ENCODE results near the gene DNM3.

DNM3 gene

DNA sequence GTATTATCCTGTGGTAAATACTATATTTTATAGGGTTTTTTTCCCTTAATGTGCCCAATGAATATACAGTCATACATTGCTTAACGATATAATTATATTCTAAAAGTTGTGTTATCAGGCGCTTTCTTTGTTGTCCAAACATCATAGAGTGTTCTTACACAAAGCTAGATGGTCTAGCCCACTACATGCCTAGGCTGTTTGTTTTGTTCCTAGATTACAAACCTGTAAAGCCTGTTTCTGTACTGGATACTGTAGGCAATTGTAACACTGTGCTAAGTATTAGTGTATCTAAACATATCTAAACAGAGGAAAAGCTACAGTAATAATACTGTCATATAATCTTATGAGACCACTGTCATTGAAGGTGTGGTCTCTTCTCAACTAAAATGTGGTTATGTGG lies 336.6 kb downstream of the DNM3 start:
- H3K27me3 ChIP-seq (ENCODE audit: insufficient read depth, poor library complexity, severe bottlenecking): no peaks in the 10 kb centered on the region
- H3K27ac ChIP-seq (ENCODE audit: poor library complexity, severe bottlenecking): no peak overlapping the region
- DNase-seq (ENCODE audit: low spot score) (no peak), ATAC-seq (ENCODE audit: low read depth) (no peak)
- TF ChIP-seq, protein P1, sequence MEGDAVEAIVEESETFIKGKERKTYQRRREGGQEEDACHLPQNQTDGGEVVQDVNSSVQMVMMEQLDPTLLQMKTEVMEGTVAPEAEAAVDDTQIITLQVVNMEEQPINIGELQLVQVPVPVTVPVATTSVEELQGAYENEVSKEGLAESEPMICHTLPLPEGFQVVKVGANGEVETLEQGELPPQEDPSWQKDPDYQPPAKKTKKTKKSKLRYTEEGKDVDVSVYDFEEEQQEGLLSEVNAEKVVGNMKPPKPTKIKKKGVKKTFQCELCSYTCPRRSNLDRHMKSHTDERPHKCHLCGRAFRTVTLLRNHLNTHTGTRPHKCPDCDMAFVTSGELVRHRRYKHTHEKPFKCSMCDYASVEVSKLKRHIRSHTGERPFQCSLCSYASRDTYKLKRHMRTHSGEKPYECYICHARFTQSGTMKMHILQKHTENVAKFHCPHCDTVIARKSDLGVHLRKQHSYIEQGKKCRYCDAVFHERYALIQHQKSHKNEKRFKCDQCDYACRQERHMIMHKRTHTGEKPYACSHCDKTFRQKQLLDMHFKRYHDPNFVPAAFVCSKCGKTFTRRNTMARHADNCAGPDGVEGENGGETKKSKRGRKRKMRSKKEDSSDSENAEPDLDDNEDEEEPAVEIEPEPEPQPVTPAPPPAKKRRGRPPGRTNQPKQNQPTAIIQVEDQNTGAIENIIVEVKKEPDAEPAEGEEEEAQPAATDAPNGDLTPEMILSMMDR (IDR thresholded peaks at IDR 0.05; ENCODE audit: poor library complexity, severe bottlenecking): no peak
- H3K4me3 ChIP-seq (ENCODE audit: severe bottlenecking): no peak overlapping the region
- H3K36me3 ChIP-seq (ENCODE audit: low read depth): no peaks in the 10 kb centered on the region
- H3K4me1 ChIP-seq (ENCODE audit: insufficient read depth, poor library complexity, severe bottlenecking): peaks cover 11% of the 10 kb centered on the region
- H3K9me3 ChIP-seq (ENCODE audit: severe bottlenecking): no peaks in the 10 kb centered on the region

DNA sequence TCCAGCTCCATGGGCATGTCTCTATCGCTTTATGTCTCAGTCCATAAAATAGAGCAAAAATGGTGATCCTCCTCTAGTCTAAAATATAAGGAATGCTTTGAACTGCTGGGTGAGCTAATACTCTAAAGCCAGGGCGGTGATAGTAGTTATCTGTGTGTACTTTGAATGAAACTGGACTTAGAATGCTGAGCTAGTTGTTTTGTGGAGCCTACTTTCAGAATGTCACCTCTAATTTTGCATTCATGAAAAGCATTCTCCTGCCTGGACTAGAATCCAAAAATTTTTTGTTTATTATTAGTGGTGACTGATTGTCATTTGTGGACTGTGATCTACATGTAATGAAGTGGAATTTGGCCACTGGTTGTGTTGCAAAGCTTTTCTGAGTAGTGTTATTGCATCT lies 337.6 kb downstream of the DNM3 start:
- Histone ChIP-seq H3K9me3 (ENCODE audit: severe bottlenecking) (no peaks in the 10 kb centered on the region), H3K36me3 (ENCODE audit: low read depth) (no peaks in the 10 kb centered on the region), H3K27me3 (ENCODE audit: insufficient read depth, poor library complexity, severe bottlenecking) (no peaks in the 10 kb centered on the region), H3K27ac (ENCODE audit: poor library complexity, severe bottlenecking) (no peak overlapping the region), H3K4me3 (ENCODE audit: severe bottlenecking) (no peak overlapping the region), H3K4me1 (ENCODE audit: insufficient read depth, poor library complexity, severe bottlenecking) (peaks cover 11% of the 10 kb centered on the region)
- TF ChIP-seq, protein P1 (IDR thresholded peaks at IDR 0.05; ENCODE audit: poor library complexity, severe bottlenecking): no peak
- ATAC-seq (ENCODE audit: low read depth): no peak
- DNase-seq (ENCODE audit: low spot score): no peak

DNA sequence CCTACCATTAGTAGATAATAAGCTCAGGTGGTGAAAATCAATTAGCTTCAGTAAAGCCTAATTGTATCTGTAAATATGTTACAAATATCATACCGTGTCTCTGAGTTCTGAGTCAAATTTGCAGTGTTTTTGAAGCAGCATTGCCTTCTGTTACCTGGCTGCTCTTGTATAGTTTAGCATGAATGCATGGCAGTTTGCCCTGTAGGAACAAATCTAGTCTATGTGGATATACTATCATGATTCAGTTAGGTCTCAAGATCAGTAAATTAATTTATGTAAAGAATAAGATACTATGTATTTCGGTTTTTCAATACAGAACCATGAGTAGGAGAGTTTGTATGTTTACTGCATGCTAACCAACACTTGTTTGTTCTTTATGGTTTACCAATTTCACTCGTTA lies 338.6 kb downstream of the DNM3 start:
- no peak for DNase-seq (ENCODE audit: low spot score)
- H3K27ac ChIP-seq (ENCODE audit: poor library complexity, severe bottlenecking): no peak overlapping the region
- no peak overlapping the region for H3K4me3 ChIP-seq (ENCODE audit: severe bottlenecking)
- H3K36me3 ChIP-seq (ENCODE audit: low read depth): no peaks in the 10 kb centered on the region
- no peaks in the 10 kb centered on the region for H3K27me3 ChIP-seq (ENCODE audit: insufficient read depth, poor library complexity, severe bottlenecking)
- H3K9me3 ChIP-seq (ENCODE audit: severe bottlenecking): no peaks in the 10 kb centered on the region
- peaks cover 11% of the 10 kb centered on the region for H3K4me1 ChIP-seq (ENCODE audit: insufficient read depth, poor library complexity, severe bottlenecking)
- TF ChIP-seq, protein P1 (IDR thresholded peaks at IDR 0.05; ENCODE audit: poor library complexity, severe bottlenecking): no peak
- ATAC-seq (ENCODE audit: low read depth): no peak

DNA sequence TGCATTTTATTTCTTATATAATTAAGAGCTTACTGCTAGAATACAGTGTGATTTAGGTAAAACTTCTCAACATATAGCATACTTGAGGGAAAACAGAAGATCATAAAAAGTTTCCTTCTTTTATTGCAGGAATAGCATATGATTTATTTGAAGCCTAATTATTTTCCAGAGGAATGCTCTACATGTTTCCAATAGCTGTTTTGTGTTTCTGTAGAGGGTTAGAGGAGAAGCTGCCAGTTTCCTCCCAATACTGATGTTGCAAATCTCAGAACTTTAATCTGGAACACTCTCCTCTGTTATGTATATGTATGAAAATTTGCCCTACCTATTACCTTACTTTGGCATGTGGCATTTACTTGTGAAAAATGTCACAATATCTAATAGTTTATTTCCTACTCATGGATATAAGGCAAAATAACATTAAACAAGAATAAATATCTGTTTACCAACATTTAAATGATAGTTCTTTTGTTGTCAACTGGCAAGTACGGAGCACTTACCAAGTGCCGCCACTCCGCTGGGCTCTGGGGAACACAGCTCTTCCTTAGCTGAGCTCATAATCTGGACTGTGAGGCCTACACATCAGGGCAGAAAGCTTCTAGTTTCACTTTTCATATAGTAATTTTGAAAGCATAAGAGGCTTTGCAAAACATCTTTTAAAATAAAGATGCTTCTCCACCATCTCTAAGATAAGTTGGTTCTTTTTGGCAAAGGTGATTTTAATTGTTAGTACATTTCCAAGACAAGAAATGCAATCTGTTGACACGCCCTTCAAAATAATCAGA lies 339.4 kb downstream of the DNM3 start:
- TF ChIP-seq, protein P1 (IDR thresholded peaks at IDR 0.05; ENCODE audit: poor library complexity, severe bottlenecking): no peak
- DNase-seq (ENCODE audit: low spot score): no peak
- H3K36me3 ChIP-seq (ENCODE audit: low read depth): no peaks in the 10 kb centered on the region
- no peaks in the 10 kb centered on the region for H3K9me3 ChIP-seq (ENCODE audit: severe bottlenecking)
- H3K27me3 ChIP-seq (ENCODE audit: insufficient read depth, poor library complexity, severe bottlenecking): no peaks in the 10 kb centered on the region
- H3K27ac ChIP-seq (ENCODE audit: poor library complexity, severe bottlenecking): peak overlapping the region; percentile 51
- ATAC-seq (ENCODE audit: low read depth): peak; percentile 42; the same call in 1 of the 3 replicates
- H3K4me1 ChIP-seq (ENCODE audit: insufficient read depth, poor library complexity, severe bottlenecking): peaks cover 11% of the 10 kb centered on the region
- no peak overlapping the region for H3K4me3 ChIP-seq (ENCODE audit: severe bottlenecking)

DNA sequence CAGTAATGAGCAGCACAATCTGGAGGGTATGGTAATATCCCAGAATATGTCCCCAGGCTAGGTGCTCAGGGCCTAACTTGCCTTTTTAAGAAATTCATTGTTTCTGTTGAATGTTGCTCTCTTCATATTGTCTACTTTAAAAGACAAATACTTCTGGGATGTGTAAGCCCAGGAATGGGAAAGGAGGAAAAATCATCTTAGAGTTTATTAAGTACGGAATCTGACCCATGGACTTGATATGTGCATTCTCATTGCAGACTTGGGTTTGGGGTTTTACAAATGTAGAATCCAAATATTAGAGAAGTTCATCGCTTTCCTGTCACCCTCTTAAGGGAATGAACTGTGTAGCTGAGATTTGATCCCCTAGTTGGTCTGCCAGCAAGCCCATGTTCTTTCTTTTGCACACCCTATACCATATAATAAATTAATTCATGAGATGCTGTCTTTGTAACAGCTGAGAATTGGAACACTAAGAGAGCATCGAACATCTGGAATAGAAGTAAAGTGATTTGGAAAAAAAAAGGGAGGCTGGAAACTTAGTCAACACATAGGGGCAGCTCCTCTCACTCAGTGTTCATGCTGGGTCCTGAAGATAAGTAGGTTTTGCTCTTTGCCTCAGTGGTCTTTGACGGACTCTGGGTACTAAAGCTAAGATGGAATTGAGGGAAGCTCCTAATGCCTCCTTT lies 343.4 kb downstream of the DNM3 start:
- H3K27ac ChIP-seq (ENCODE audit: poor library complexity, severe bottlenecking): no peak overlapping the region

More for the DNA sequence above, 343.4 kb downstream of the DNM3 start:
- DNase-seq (ENCODE audit: low spot score) (no peak), ATAC-seq (ENCODE audit: low read depth) (no peak)
- TF ChIP-seq, protein P1 (IDR thresholded peaks at IDR 0.05; ENCODE audit: poor library complexity, severe bottlenecking): no peak
- peaks cover 11% of the 10 kb centered on the region for H3K4me1 ChIP-seq (ENCODE audit: insufficient read depth, poor library complexity, severe bottlenecking)
- H3K36me3 ChIP-seq (ENCODE audit: low read depth): no peaks in the 10 kb centered on the region
- no peaks in the 10 kb centered on the region for H3K27me3 ChIP-seq (ENCODE audit: insufficient read depth, poor library complexity, severe bottlenecking)
- H3K4me3 ChIP-seq (ENCODE audit: severe bottlenecking): no peak overlapping the region
- no peaks in the 10 kb centered on the region for H3K9me3 ChIP-seq (ENCODE audit: severe bottlenecking)
